ENCODE data around the gene PAK1. TPM values are rescaled to one million over a fixed set of nuclear protein-coding genes. Genes with fewer than 3 reads are reported as not detected.

PAK1 gene
- total and polyA plus RNA-seq, 9 of the 15 experiments (the other 6 are each of a cell fraction or from before 2014, with no cell fraction given), result 0.52 to 11.7 (median 1.9) TPM

DNA sequence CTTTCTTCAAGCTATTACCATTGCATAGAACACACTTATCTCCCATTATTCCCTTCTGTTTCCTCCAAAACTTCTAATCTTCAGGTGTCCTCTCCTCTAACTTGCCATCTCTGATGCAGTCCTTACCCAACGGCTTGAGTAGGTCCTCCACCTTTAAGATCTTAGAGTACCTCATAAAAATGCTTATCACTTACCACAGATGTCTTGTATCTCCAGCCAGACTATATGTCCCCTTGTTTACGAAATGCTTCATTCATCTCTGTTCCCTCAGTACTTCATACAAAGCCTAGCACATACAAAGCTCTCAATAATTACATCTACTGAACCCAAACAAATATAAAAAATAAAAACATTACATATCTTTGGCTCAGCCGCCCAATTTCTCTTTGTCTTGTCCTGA is 49.2 kb downstream of the PAK1 start (continued):
- TF ChIP-seq MTF1 (CRISPR knock-in tag; IDR thresholded peaks at IDR 0.05; ENCODE audit: borderline replicate concordance) (no peak), TCF3 (CRISPR knock-in tag; IDR thresholded peaks at IDR 0.05) (peak; percentile 73), SREBF2 (CRISPR knock-in tag; IDR thresholded peaks at IDR 0.05) (no peak), GABPB1 (CRISPR knock-in tag; IDR thresholded peaks at IDR 0.05) (no peak)

DNA sequence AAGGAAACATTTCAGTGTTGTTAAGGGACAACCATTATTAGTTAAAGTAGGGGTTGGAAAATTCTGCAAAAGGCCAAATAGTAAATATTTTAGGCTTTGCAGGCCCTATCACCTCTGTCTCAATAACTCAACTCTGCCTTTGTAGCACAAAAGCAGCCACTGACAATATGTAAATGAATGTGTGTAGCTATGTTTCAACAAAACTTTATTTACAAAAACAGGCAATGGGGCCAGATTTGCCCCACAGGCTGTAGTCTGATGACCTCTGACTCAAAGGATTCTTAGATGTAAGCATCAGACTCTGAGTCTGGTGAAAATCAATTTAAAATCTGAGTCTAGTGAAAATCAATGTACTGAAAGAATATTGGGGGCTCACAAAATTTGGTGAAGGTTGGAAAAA is 50.3 kb downstream of the PAK1 start:
- ChIA-PET CTCF (ENCODE audit: low intra/inter-chr PET ratio) (no interaction called here), POLR2A (interaction anchor here (0.9 kb wide), 1 partner anchor 17 kb away, joined by 3 read pairs; no protein-coding TSS in a partner anchor)
- no peak overlapping the region for H3K9ac ChIP-seq (ENCODE audit: insufficient read depth in 1 of 2, low read depth in 2 of 2, low read length in 2 of 2)
- DNase-seq (ENCODE audit: extremely low read depth in 1 of 4, low spot score in 3 of 4), result no peak
- H3K4me2 ChIP-seq (ENCODE audit: insufficient read depth, low read length), result no peak overlapping the region
- no peaks in the 10 kb centered on the region for H3K79me2 ChIP-seq (ENCODE audit: control insufficient read depth, insufficient read depth, low read length)
- BruUV-seq (replicated peaks), result no TSS peak
- in situ Hi-C loops (cut with MboI) (no loop called here), intact Hi-C loops (cut with micrococcal nuclease) (loop anchor here (5.0 kb wide), 1 partner anchor 39 kb away; no protein-coding TSS in a partner anchor)
- peaks cover 0 to 4% of the 10 kb centered on the region in 2 experiments; a peak in 2 of 5 replicates for H3K4me1 ChIP-seq (replicated peaks in 1 of 2; ENCODE audit: control insufficient read depth in 2 of 2, insufficient read depth in 2 of 2, low read length in 2 of 2)
- H3K27me3 ChIP-seq (ENCODE audit: control insufficient read depth in 2 of 2, insufficient read depth in 2 of 2, low read length in 2 of 2), result no peaks in the 10 kb centered on the region; a peak in 1 of 5 replicates
- no peak overlapping the region for H3K4me3 ChIP-seq
- no peaks in the 10 kb centered on the region for H4K20me1 ChIP-seq (replicated peaks; ENCODE audit: control insufficient read depth, insufficient read depth, low read length)
- no peak overlapping the region for H3K27ac ChIP-seq (ENCODE audit: extremely low read depth, low read depth, low read length)
- no peak overlapping the region for H2AFZ ChIP-seq (ENCODE audit: low read depth, low read length)
- ATAC-seq, result no peak
- no peak for FAIRE-seq
- no peaks in the 10 kb centered on the region for H3K36me3 ChIP-seq (ENCODE audit: control insufficient read depth, insufficient read depth, low read length)
- TF ChIP-seq, protein P1, sequence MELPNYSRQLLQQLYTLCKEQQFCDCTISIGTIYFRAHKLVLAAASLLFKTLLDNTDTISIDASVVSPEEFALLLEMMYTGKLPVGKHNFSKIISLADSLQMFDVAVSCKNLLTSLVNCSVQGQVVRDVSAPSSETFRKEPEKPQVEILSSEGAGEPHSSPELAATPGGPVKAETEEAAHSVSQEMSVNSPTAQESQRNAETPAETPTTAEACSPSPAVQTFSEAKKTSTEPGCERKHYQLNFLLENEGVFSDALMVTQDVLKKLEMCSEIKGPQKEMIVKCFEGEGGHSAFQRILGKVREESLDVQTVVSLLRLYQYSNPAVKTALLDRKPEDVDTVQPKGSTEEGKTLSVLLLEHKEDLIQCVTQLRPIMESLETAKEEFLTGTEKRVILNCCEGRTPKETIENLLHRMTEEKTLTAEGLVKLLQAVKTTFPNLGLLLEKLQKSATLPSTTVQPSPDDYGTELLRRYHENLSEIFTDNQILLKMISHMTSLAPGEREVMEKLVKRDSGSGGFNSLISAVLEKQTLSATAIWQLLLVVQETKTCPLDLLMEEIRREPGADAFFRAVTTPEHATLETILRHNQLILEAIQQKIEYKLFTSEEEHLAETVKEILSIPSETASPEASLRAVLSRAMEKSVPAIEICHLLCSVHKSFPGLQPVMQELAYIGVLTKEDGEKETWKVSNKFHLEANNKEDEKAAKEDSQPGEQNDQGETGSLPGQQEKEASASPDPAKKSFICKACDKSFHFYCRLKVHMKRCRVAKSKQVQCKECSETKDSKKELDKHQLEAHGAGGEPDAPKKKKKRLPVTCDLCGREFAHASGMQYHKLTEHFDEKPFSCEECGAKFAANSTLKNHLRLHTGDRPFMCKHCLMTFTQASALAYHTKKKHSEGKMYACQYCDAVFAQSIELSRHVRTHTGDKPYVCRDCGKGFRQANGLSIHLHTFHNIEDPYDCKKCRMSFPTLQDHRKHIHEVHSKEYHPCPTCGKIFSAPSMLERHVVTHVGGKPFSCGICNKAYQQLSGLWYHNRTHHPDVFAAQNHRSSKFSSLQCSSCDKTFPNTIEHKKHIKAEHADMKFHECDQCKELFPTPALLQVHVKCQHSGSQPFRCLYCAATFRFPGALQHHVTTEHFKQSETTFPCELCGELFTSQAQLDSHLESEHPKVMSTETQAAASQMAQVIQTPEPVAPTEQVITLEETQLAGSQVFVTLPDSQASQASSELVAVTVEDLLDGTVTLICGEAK (IDR thresholded peaks at IDR 0.05), result peak; percentile 96
- TF ChIP-seq, protein P1 (CRISPR knock-in tag; IDR thresholded peaks at IDR 0.05), result peak; percentile 96
- TF ChIP-seq, protein P2, sequence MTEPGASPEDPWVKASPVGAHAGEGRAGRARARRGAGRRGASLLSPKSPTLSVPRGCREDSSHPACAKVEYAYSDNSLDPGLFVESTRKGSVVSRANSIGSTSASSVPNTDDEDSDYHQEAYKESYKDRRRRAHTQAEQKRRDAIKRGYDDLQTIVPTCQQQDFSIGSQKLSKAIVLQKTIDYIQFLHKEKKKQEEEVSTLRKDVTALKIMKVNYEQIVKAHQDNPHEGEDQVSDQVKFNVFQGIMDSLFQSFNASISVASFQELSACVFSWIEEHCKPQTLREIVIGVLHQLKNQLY (CRISPR knock-in tag; conservative IDR thresholded peaks at IDR 0.05), result no peak
- no peak for TF ChIP-seq SMARCA5 (IDR thresholded peaks at IDR 0.05)
- no peaks in the 10 kb centered on the region for H3K9me1 ChIP-seq (ENCODE audit: control insufficient read depth, insufficient read depth, low read length)
- no peaks in the 10 kb centered on the region for H3K9me3 ChIP-seq (replicated peaks; ENCODE audit: control insufficient read depth, insufficient read depth, low read depth, low read length)
